ENCODE measurements around the gene PLAAT5.

The PLAAT5 gene

GRCh38 chr11:63510360-63511047, 19.5 kb upstream of the PLAAT5 start:
- Histone ChIP-seq H3K4me2 (ENCODE audit: low read length) (no peak overlapping the region), H2BK5ac (ENCODE audit: low read length) (no peak overlapping the region), H3K79me1 (ENCODE audit: low read length) (no peaks in the 10 kb centered on the region), H3K23ac (ENCODE audit: low read length) (no peak overlapping the region), H3K18ac (ENCODE audit: low read length) (no peak overlapping the region), H2BK120ac (ENCODE audit: low read depth, low read length) (no peak overlapping the region), H4K5ac (ENCODE audit: low read length) (no peak overlapping the region), H2AK5ac (ENCODE audit: low read length) (no peak overlapping the region), H3K27me3 (ENCODE audit: insufficient read depth, low read length, poor library complexity) (no peaks in the 10 kb centered on the region), H4K8ac (ENCODE audit: low read depth, low read length) (no peak overlapping the region), H3K36me3 (ENCODE audit: control insufficient read depth, insufficient read depth, low read length) (no peaks in the 10 kb centered on the region), H3K4ac (ENCODE audit: low read depth, low read length) (no peak overlapping the region), H3K79me2 (ENCODE audit: control insufficient read depth, insufficient read depth, low read length) (no peaks in the 10 kb centered on the region), H2BK15ac (replicated peaks; ENCODE audit: low read depth) (no peak overlapping the region), H3K56ac (ENCODE audit: low read length) (no peak overlapping the region), H3K9ac (ENCODE audit: low read length) (no peak overlapping the region), H3K27ac (ENCODE audit: low read depth, low read length) (no peak overlapping the region), H3K4me1 (ENCODE audit: control insufficient read depth, low read depth, low read length) (peaks cover 16% of the 10 kb centered on the region), H3K4me3 (ENCODE audit: low read length) (no peak overlapping the region)
- DNase-seq = no peak
- WGBS (ENCODE audit: extremely low coverage, insufficient coverage, low lambda C conversion rate) = no CpG with 5 or more reads among the region's 7 CpGs

GRCh38 chr11:63508745-63509144, 17.8 kb upstream of the PLAAT5 start:
- no peaks in the 10 kb centered on the region for H3K27me3 ChIP-seq (ENCODE audit: insufficient read depth, low read length, poor library complexity)
- no peak overlapping the region for H2BK15ac ChIP-seq (replicated peaks; ENCODE audit: low read depth)
- no peak overlapping the region for H3K4me3 ChIP-seq (ENCODE audit: low read length)
- no peak overlapping the region for H3K27ac ChIP-seq (ENCODE audit: low read depth, low read length)
- H3K4ac ChIP-seq (ENCODE audit: low read depth, low read length) = no peak overlapping the region
- no peak for DNase-seq
- H4K8ac ChIP-seq (ENCODE audit: low read depth, low read length) = no peak overlapping the region
- H4K5ac ChIP-seq (ENCODE audit: low read length) = no peak overlapping the region
- peak overlapping the region; percentile 27 for H3K56ac ChIP-seq (ENCODE audit: low read length)
- H2BK120ac ChIP-seq (ENCODE audit: low read depth, low read length) = no peak overlapping the region
- H3K79me2 ChIP-seq (ENCODE audit: control insufficient read depth, insufficient read depth, low read length) = no peaks in the 10 kb centered on the region
- H3K9ac ChIP-seq (ENCODE audit: low read length) = no peak overlapping the region
- H3K79me1 ChIP-seq (ENCODE audit: low read length) = no peaks in the 10 kb centered on the region
- H2AK5ac ChIP-seq (ENCODE audit: low read length) = peak overlapping the region; percentile 86
- no peak overlapping the region for H3K4me2 ChIP-seq (ENCODE audit: low read length)
- H3K36me3 ChIP-seq (ENCODE audit: control insufficient read depth, insufficient read depth, low read length) = no peaks in the 10 kb centered on the region
- no CpG with 5 or more reads among the region's 12 CpGs for WGBS (ENCODE audit: extremely low coverage, insufficient coverage, low lambda C conversion rate)
- H3K4me1 ChIP-seq (ENCODE audit: control insufficient read depth, low read depth, low read length) = peaks cover 23% of the 10 kb centered on the region
- no peak overlapping the region for H3K18ac ChIP-seq (ENCODE audit: low read length)
- no peak overlapping the region for H3K23ac ChIP-seq (ENCODE audit: low read length)
- no peak overlapping the region for H2BK5ac ChIP-seq (ENCODE audit: low read length)

- Histone ChIP-seq H4K5ac (ENCODE audit: low read length) (no peak overlapping the region), H3K9ac (ENCODE audit: low read length) (no peak overlapping the region), H3K4me3 (ENCODE audit: low read length) (no peak overlapping the region), H3K4ac (ENCODE audit: low read depth, low read length) (no peak overlapping the region), H2BK120ac (ENCODE audit: low read depth, low read length) (no peak overlapping the region), H3K18ac (ENCODE audit: low read length) (no peak overlapping the region), H3K36me3 (ENCODE audit: control insufficient read depth, insufficient read depth, low read length) (no peaks in the 10 kb centered on the region), H3K56ac (ENCODE audit: low read length) (no peak overlapping the region), H3K79me1 (ENCODE audit: low read length) (no peaks in the 10 kb centered on the region), H3K4me1 (ENCODE audit: control insufficient read depth, low read depth, low read length) (peaks cover 23% of the 10 kb centered on the region), H3K79me2 (ENCODE audit: control insufficient read depth, insufficient read depth, low read length) (no peaks in the 10 kb centered on the region), H2AK5ac (ENCODE audit: low read length) (no peak overlapping the region), H3K27ac (ENCODE audit: low read depth, low read length) (no peak overlapping the region), H4K8ac (ENCODE audit: low read depth, low read length) (no peak overlapping the region), H2BK15ac (replicated peaks; ENCODE audit: low read depth) (no peak overlapping the region), H3K4me2 (ENCODE audit: low read length) (no peak overlapping the region), H3K23ac (ENCODE audit: low read length) (no peak overlapping the region), H2BK5ac (ENCODE audit: low read length) (no peak overlapping the region), H3K27me3 (ENCODE audit: insufficient read depth, low read length, poor library complexity) (no peaks in the 10 kb centered on the region)
- DNase-seq = peak; percentile 96
- no CpG with 5 or more reads among the region's 3 CpGs for WGBS (ENCODE audit: extremely low coverage, insufficient coverage, low lambda C conversion rate)
Measured at GRCh38 chr11:63508009-63508408, 17.0 kb upstream of the PLAAT5 start.

- H2BK120ac ChIP-seq (ENCODE audit: low read depth, low read length) = no peak overlapping the region
- H3K18ac ChIP-seq (ENCODE audit: low read length) = peak overlapping the region; percentile 62
- H3K4me2 ChIP-seq (ENCODE audit: low read length) = no peak overlapping the region
- H3K79me2 ChIP-seq (ENCODE audit: control insufficient read depth, insufficient read depth, low read length) = no peaks in the 10 kb centered on the region
- H3K36me3 ChIP-seq (ENCODE audit: control insufficient read depth, insufficient read depth, low read length) = no peaks in the 10 kb centered on the region
- H4K8ac ChIP-seq (ENCODE audit: low read depth, low read length) = no peak overlapping the region
- H3K4me1 ChIP-seq (ENCODE audit: control insufficient read depth, low read depth, low read length) = peaks cover 23% of the 10 kb centered on the region
- no peak for DNase-seq
- H3K56ac ChIP-seq (ENCODE audit: low read length) = peak overlapping the region; percentile 81
- no peak overlapping the region for H4K5ac ChIP-seq (ENCODE audit: low read length)
- no peak overlapping the region for H2AK5ac ChIP-seq (ENCODE audit: low read length)
- H3K79me1 ChIP-seq (ENCODE audit: low read length) = no peaks in the 10 kb centered on the region
- peak overlapping the region; percentile 74 for H3K4ac ChIP-seq (ENCODE audit: low read depth, low read length)
- WGBS (ENCODE audit: extremely low coverage, insufficient coverage, low lambda C conversion rate) = no CpG with 5 or more reads among the region's 2 CpGs
- H3K27me3 ChIP-seq (ENCODE audit: insufficient read depth, low read length, poor library complexity) = no peaks in the 10 kb centered on the region
- peak overlapping the region; percentile 79 for H2BK5ac ChIP-seq (ENCODE audit: low read length)
- no peak overlapping the region for H2BK15ac ChIP-seq (replicated peaks; ENCODE audit: low read depth)
- no peak overlapping the region for H3K4me3 ChIP-seq (ENCODE audit: low read length)
- no peak overlapping the region for H3K27ac ChIP-seq (ENCODE audit: low read depth, low read length)
- no peak overlapping the region for H3K23ac ChIP-seq (ENCODE audit: low read length)
- peak overlapping the region; percentile 44 for H3K9ac ChIP-seq (ENCODE audit: low read length)
Measured at GRCh38 chr11:63507511-63507910, 16.5 kb upstream of the PLAAT5 start.

GRCh38 chr11:63506876-63507275, 15.9 kb upstream of the PLAAT5 start:
- H3K27ac ChIP-seq (ENCODE audit: low read depth, low read length) = peak overlapping the region; percentile 15
- H3K4ac ChIP-seq (ENCODE audit: low read depth, low read length) = peak overlapping the region; percentile 74
- no peak overlapping the region for H4K8ac ChIP-seq (ENCODE audit: low read depth, low read length)
- WGBS (ENCODE audit: extremely low coverage, insufficient coverage, low lambda C conversion rate) = no CpG with 5 or more reads among the region's 2 CpGs
- peak overlapping the region; percentile 54 for H2BK5ac ChIP-seq (ENCODE audit: low read length)
- H3K4me3 ChIP-seq (ENCODE audit: low read length) = no peak overlapping the region
- H3K79me1 ChIP-seq (ENCODE audit: low read length) = no peaks in the 10 kb centered on the region
- H2AK5ac ChIP-seq (ENCODE audit: low read length) = peak overlapping the region; percentile 47
- peak overlapping the region; percentile 33 for H3K9ac ChIP-seq (ENCODE audit: low read length)
- H3K27me3 ChIP-seq (ENCODE audit: insufficient read depth, low read length, poor library complexity) = no peaks in the 10 kb centered on the region
- H3K18ac ChIP-seq (ENCODE audit: low read length) = peak overlapping the region; percentile 62
- no peaks in the 10 kb centered on the region for H3K36me3 ChIP-seq (ENCODE audit: control insufficient read depth, insufficient read depth, low read length)
- no peak overlapping the region for H2BK15ac ChIP-seq (replicated peaks; ENCODE audit: low read depth)
- H4K5ac ChIP-seq (ENCODE audit: low read length) = no peak overlapping the region
- H3K56ac ChIP-seq (ENCODE audit: low read length) = peak overlapping the region; percentile 81
- no peak overlapping the region for H3K4me2 ChIP-seq (ENCODE audit: low read length)
- no peak overlapping the region for H3K23ac ChIP-seq (ENCODE audit: low read length)
- peaks cover 23% of the 10 kb centered on the region for H3K4me1 ChIP-seq (ENCODE audit: control insufficient read depth, low read depth, low read length)
- H2BK120ac ChIP-seq (ENCODE audit: low read depth, low read length) = peak overlapping the region; percentile 68
- DNase-seq = peak; percentile 39
- H3K79me2 ChIP-seq (ENCODE audit: control insufficient read depth, insufficient read depth, low read length) = no peaks in the 10 kb centered on the region
